Measurements from ENCODE around the gene GIMAP5.
A peak's percentile ranks its signal among the peaks of the same experiment; 100 is the strongest.

The GIMAP5 gene

GRCh38 chr7:150745876-150746275, 8.7 kb downstream of the GIMAP5 start:
- no peak for DNase-seq (ENCODE audit: extremely low read depth, low read depth)
- H3K4me3 ChIP-seq (replicated peaks; ENCODE audit: low read depth, low read length) = no peak overlapping the region
- TF ChIP-seq CTCF (IDR thresholded peaks at IDR 0.05; ENCODE audit: low read depth, low read length, missing control alignments) = no peak

- no peak for TF ChIP-seq CTCF (IDR thresholded peaks at IDR 0.05; ENCODE audit: low read depth, low read length, missing control alignments)
- H3K4me3 ChIP-seq (replicated peaks; ENCODE audit: low read depth, low read length) = no peak overlapping the region
- DNase-seq (ENCODE audit: extremely low read depth, low read depth) = no peak
These were observed 9.7 kb downstream of the GIMAP5 start for GRCh38 chr7:150746921-150747320.

DNA sequence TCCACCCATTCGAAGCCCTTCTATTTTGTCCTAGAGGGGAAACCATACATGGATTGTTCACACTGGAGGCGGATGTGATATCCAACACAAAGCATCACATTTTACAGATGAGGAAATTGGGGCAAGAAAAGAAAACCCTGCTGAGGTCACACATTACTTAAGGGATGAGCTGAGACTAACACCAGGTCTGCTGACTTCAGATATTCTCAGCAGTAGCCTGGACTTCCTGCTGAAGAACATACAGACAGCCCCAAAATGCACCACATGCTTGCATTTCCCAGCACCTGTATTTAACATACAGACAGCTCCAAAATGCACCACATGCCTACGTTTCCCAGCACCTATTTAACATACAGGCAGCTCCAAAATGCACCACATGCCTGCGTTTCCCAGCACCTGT, 11.2 kb downstream of the GIMAP5 start:
- TF ChIP-seq CTCF (IDR thresholded peaks at IDR 0.05; ENCODE audit: low read depth, low read length, missing control alignments) = no peak
- H3K4me3 ChIP-seq (replicated peaks; ENCODE audit: low read depth, low read length) = no peak overlapping the region
- no peak for DNase-seq (ENCODE audit: extremely low read depth, low read depth)

DNA sequence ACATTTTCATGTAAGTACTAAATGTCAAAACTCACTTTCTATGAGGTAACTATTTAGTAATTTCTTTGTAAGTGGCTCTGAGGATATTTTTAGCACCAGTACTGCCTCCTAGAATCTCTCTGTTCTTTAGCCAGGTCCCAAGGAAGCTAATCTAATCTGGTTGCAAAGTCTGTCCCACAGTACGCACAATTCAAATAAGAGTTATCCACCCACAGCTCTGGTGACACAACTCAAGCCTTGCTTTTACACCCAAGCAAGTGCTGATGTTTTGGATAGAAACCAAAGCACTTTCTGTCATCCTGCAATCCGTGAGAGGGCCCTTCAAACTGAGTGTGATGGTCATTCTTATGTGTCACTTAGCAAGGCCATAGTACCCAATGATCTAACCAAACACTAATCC, 14.5 kb downstream of the GIMAP5 start:
- DNase-seq (ENCODE audit: extremely low read depth, low read depth) = no peak
- TF ChIP-seq CTCF (IDR thresholded peaks at IDR 0.05; ENCODE audit: low read depth, low read length, missing control alignments) = no peak
- no peak overlapping the region for H3K4me3 ChIP-seq (replicated peaks; ENCODE audit: low read depth, low read length)

GRCh38 chr7:150753239-150753638, 16.0 kb downstream of the GIMAP5 start:
- DNase-seq (ENCODE audit: extremely low read depth, low read depth) = no peak
- no peak overlapping the region for H3K4me3 ChIP-seq (replicated peaks; ENCODE audit: low read depth, low read length)
- no peak for TF ChIP-seq CTCF (IDR thresholded peaks at IDR 0.05; ENCODE audit: low read depth, low read length, missing control alignments)

DNA sequence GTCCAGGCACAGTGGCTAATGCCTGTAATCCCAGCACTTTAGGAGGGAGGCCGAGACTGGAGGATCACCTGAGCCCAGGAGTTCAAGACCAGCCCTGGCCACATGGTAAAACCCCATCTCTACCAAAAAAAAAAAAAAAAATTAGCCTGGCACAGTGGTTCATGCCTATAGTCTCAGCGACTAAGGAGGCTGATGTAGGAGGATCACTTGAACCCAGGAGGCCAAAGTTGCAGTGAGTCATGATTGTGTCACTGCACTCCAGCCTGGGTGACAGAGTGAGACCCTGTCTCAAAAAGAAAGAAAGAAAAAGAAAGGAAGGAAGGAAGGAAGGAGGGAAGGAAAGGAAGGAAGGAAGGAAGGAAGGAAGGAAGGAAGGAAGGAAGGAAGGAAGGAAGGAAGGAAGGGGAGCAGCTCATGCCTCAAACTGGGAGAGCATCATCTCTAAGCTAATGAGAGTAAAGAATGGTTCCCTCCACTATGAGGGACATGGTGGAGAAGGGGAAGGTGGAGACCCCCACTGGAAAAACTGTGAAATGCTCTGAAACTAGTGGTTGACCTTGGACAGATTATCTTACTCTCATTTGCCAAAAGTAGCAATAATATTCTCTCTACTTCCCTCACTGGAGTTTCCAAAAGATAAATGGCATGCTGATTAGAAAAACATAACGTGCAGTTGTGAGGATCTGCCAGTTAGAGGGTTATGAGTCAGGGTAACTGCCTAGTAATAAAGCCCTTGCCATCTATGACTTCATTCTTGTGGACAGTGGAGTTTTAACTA, 16.8 kb downstream of the GIMAP5 start:
- TF ChIP-seq CTCF (IDR thresholded peaks at IDR 0.05; ENCODE audit: low read depth, low read length, missing control alignments) = peak; percentile 10
- no peak overlapping the region for H3K4me3 ChIP-seq (replicated peaks; ENCODE audit: low read depth, low read length)
- DNase-seq (ENCODE audit: extremely low read depth, low read depth) = no peak

- no peak for TF ChIP-seq CTCF (IDR thresholded peaks at IDR 0.05; ENCODE audit: low read depth, low read length, missing control alignments)
- no peak overlapping the region for H3K4me3 ChIP-seq (replicated peaks; ENCODE audit: low read depth, low read length)
- no peak for DNase-seq (ENCODE audit: extremely low read depth, low read depth)
These were observed 17.7 kb downstream of the GIMAP5 start for GRCh38 chr7:150754951-150755350.
